SK-N-SH (cell line): ENCODE data around the gene TMEM178A. TPM values are rescaled to one million over a fixed set of nuclear protein-coding genes. Genes with fewer than 3 reads are reported as not detected.

Experiments used
- CTCF ChIA-PET: fragments of 300-600, 350-600 bp; formaldehyde crosslinking; extraction: SDS; loops from one replicate; lab custom pipeline; 2021; lab: Yijun Ruan, JAX
- POLR2A ChIA-PET: fragments of 350-600 bp; sonication (Branson Sonifier 250); formaldehyde crosslinking; extraction: SDS; loops from one replicate; lab custom pipeline; 2020; ENCODE audit warnings: antibody characterized with exemption, inconsistent platforms; lab: Yijun Ruan, JAX
- DNase-seq: peaks from one replicate; pipeline ENCODE4 v3.0.0; 2012
- H2AFZ ChIP-seq: fragments of 200-600 bp; sonication (generic); 2 replicates; pipeline ENCODE4 v1.8.1; 2016; ENCODE audit warnings: antibody characterized with exemption, mild to moderate bottlenecking, low read depth
- H3F3A ChIP-seq: fragments of 200-600 bp; sonication (generic); replicated peaks from 2 replicates; pipeline ENCODE3; 2016; ENCODE audit warnings: antibody characterized with exemption, mild to moderate bottlenecking; ENCODE audit not compliant: insufficient read depth
- H3K27ac ChIP-seq, 2 experiments: fragments of 200-500 bp in 1 of 2; fragments of 200-600 bp in 1 of 2; sonication (Bioruptor generic) in 1 of 2; sonication (generic), shearing (Covaris generic) in 1 of 2; 2 replicates each; pipeline versions ENCODE4 v1.5.1 to v1.6.1; 2014 to 2016; ENCODE audit warnings: low read depth in 2 of 2, inconsistent platforms in 1 of 2, low read length in 1 of 2, mild to moderate bottlenecking in 1 of 2, mixed read lengths in 1 of 2
- H3K27me3 ChIP-seq: fragments of 200-600 bp; sonication (generic), shearing (Covaris generic); 2 replicates; pipeline ENCODE4 v1.6.1; 2016; ENCODE audit warnings: mixed run types; ENCODE audit not compliant: insufficient read depth
- H3K36me3 ChIP-seq, 2 experiments: fragments of 200-500 bp in 1 of 2; fragments of 200-600 bp in 1 of 2; sonication (Bioruptor generic) in 1 of 2; sonication (generic) in 1 of 2; replicated peaks in 1 of 2; 2 replicates each; pipeline versions ENCODE3 to v1.5.1; 2014 to 2016; ENCODE audit warnings: low read length in 1 of 2, mild to moderate bottlenecking in 1 of 2; ENCODE audit not compliant: insufficient read depth in 2 of 2, control insufficient read depth in 1 of 2
- H3K4me1 ChIP-seq, 2 experiments: fragments of 200-500 bp in 1 of 2; fragments of 200-600 bp in 1 of 2; sonication (Bioruptor generic) in 1 of 2; sonication (generic), shearing (Covaris generic) in 1 of 2; 2 replicates each; pipeline versions ENCODE4 v1.5.1 to v1.6.1; 2014 to 2016; ENCODE audit warnings: low read depth in 1 of 2, low read length in 1 of 2, mixed run types in 1 of 2; ENCODE audit not compliant: insufficient read depth in 2 of 2, control insufficient read depth in 1 of 2
- H3K4me2 ChIP-seq: fragments of 200-600 bp; sonication (generic), shearing (Covaris generic); 2 replicates; pipeline ENCODE4 v1.6.1; 2017; ENCODE audit warnings: mixed run types
- H3K4me3 ChIP-seq, 2 experiments: fragments of 200-500 bp in 1 of 2; fragments of 200-600 bp in 1 of 2; sonication (Bioruptor generic) in 1 of 2; sonication (generic), shearing (Covaris generic) in 1 of 2; 2 replicates each; pipeline versions ENCODE4 v1.5.1 to v1.8.1; 2014 to 2016; ENCODE audit warnings: low read depth in 2 of 2, inconsistent platforms in 1 of 2, low read length in 1 of 2, mild to moderate bottlenecking in 1 of 2, mixed read lengths in 1 of 2, moderate library complexity in 1 of 2
- H3K79me2 ChIP-seq: fragments of 200-600 bp; sonication (generic); 2 replicates; pipeline ENCODE4 v1.8.1; 2017; ENCODE audit warnings: mild to moderate bottlenecking; ENCODE audit not compliant: insufficient read depth
- H3K9ac ChIP-seq: fragments of 200-600 bp; sonication (generic); 2 replicates; pipeline ENCODE4 v1.6.1; 2017; ENCODE audit warnings: mixed run types
- H3K9me2 ChIP-seq: fragments of 200-600 bp; sonication (generic); 2 replicates; pipeline ENCODE4 v1.6.1; 2017; ENCODE audit warnings: mixed run types
- H3K9me3 ChIP-seq: fragments of 200-600 bp; sonication (generic); 2 replicates; pipeline ENCODE4 v1.6.1; 2017; ENCODE audit warnings: mixed run types, mild to moderate bottlenecking, moderate library complexity
- H4K20me1 ChIP-seq: fragments of 200-600 bp; sonication (generic); 2 replicates; pipeline ENCODE4 v1.6.1; 2017; ENCODE audit warnings: mild to moderate bottlenecking, mixed run types; ENCODE audit not compliant: insufficient read depth
- CHD2 ChIP-seq: fragments of 150-350 bp; IDR thresholded peaks from 2 replicates; pipeline ENCODE4 v1.6.1; 2018; ENCODE audit warnings: low read length; ENCODE audit not compliant: partially characterized antibody
- ELF1 ChIP-seq: IDR thresholded peaks from 2 replicates; pipeline ENCODE4 v1.4.0; 2012
- EZH2phosphoT487 ChIP-seq: fragments of 200-600 bp; sonication (generic); IDR thresholded peaks from 2 replicates; pipeline ENCODE4 v1.6.1; 2017; ENCODE audit warnings: low read depth, mixed run types, mild to moderate bottlenecking, antibody characterized with exemption, moderate library complexity, borderline replicate concordance
- FOXJ3 ChIP-seq: sonication (generic); formaldehyde crosslinking; IDR thresholded peaks from 2 replicates; pipeline ENCODE4 v1.5.1; 2020; ENCODE audit warnings: mild to moderate bottlenecking, missing genetic modification reagents
- GABPA ChIP-seq: IDR thresholded peaks from 2 replicates; pipeline ENCODE4 v1.4.0; 2012; ENCODE audit warnings: low read depth, mild to moderate bottlenecking
- GATA2 ChIP-seq: sonication (generic); formaldehyde crosslinking; IDR thresholded peaks from 2 replicates; pipeline ENCODE4 v1.5.0; 2020; ENCODE audit warnings: mild to moderate bottlenecking, missing genetic modification reagents
- MEF2A ChIP-seq: IDR thresholded peaks from 2 replicates; pipeline ENCODE4 v1.4.0; 2012; ENCODE audit warnings: low read depth, borderline replicate concordance
- PBX3 ChIP-seq: IDR thresholded peaks from 2 replicates; pipeline ENCODE4; 2012
- RAD21 ChIP-seq: IDR thresholded peaks from 2 replicates; pipeline ENCODE4 v1.6.1; 2012; ENCODE audit warnings: mild to moderate bottlenecking, low read length
- TEAD4 ChIP-seq: IDR thresholded peaks from 2 replicates; pipeline ENCODE4 v1.4.0; 2012; ENCODE audit warnings: mild to moderate bottlenecking, borderline replicate concordance; ENCODE audit not compliant: insufficient read depth
- YY1 ChIP-seq: IDR thresholded peaks from 2 replicates; pipeline ENCODE4 v1.4.0; 2012; ENCODE audit warnings: low read depth, mild to moderate bottlenecking
- WGBS: methylation state at CpG from one replicate; pipeline ENCODE4 v1.1.6; 2017; ENCODE audit warnings: low lambda C conversion rate; 5-methylcytosine and 5-hydroxymethylcytosine counted together
- polyA plus RNA-seq, 3 experiments: library from polyadenylated mRNA; depleted of rRNA; stranded (reverse); fragments of >200 nt; gene quantifications; 2 replicates each; pipeline ENCODE4 v1.2.3, GENCODE V29; 2012
- TF ChIP-seq, protein P1 (sequence below): IDR thresholded peaks from 2 replicates; pipeline ENCODE4 v1.6.1; 2012; ENCODE audit warnings: mild to moderate bottlenecking, low read depth, low read length, moderate library complexity
- TF ChIP-seq, protein P2 (sequence below): fragments of 150-350 bp; IDR thresholded peaks from 2 replicates; pipeline ENCODE4 v1.6.1; 2016; ENCODE audit warnings: mild to moderate bottlenecking, low read depth, low read length

The TMEM178A gene
- polyA plus RNA-seq, 1 of the 3 experiments (the other 2 are of a cell fraction), result 0.84 TPM

DNA sequence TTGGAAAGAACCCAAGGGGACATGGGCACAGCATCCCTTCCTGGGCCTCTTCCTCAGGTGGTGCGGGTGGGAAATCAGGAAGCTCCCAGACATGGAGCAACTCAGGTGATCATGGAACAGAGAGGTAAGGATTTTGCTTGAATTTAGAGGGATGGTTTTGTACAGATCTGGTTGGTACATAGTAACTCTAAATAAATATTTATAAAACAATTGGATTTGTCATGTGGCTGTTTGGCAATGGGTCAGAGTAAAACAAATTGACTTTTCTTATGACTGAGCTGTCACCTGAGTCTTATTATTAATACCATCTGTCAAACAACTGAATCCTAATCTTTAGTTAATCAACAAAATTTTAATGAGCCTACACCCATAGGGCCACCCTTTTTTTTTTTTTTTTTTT is 19.4 kb upstream of the TMEM178A start:
- POLR2A ChIA-PET, result no interaction called here

GRCh38 chr2:39647104-39647765 is 18.5 kb upstream of the TMEM178A start:
- H3K27me3 ChIP-seq, result no peaks in the 10 kb centered on the region
- CTCF ChIA-PET, result interaction anchor here (1.6 kb wide), 1 partner anchor 50 kb away, joined by 5 read pairs; no protein-coding TSS in a partner anchor
- no peaks in the 10 kb centered on the region; a peak in 2 of 4 replicates for H3K4me1 ChIP-seq
- H3K36me3 ChIP-seq, result no peaks in the 10 kb centered on the region
- H3K4me2 ChIP-seq, result no peak overlapping the region
- H2AFZ ChIP-seq, result no peak overlapping the region
- H4K20me1 ChIP-seq, result no peaks in the 10 kb centered on the region
- peaks cover 6% of the 10 kb centered on the region for H3F3A ChIP-seq
- WGBS, result 94% methylated on average over 3 of the region's 3 CpGs
- H3K9me3 ChIP-seq, result no peaks in the 10 kb centered on the region
- POLR2A ChIA-PET, result no interaction called here
- no peak overlapping the region for H3K9ac ChIP-seq
- no peak overlapping the region for H3K4me3 ChIP-seq
- DNase-seq, result no peak
- H3K27ac ChIP-seq, result no peak overlapping the region
- no peaks in the 10 kb centered on the region for H3K79me2 ChIP-seq
- no peak for TF ChIP-seq TEAD4
- TF ChIP-seq PBX3, result no peak
- TF ChIP-seq MEF2A, result no peak
- no peak for TF ChIP-seq CHD2
- no peak for TF ChIP-seq RAD21
- TF ChIP-seq FOXJ3 (CRISPR knock-in tag), result no peak
- no peak for TF ChIP-seq YY1
- TF ChIP-seq, protein P1, sequence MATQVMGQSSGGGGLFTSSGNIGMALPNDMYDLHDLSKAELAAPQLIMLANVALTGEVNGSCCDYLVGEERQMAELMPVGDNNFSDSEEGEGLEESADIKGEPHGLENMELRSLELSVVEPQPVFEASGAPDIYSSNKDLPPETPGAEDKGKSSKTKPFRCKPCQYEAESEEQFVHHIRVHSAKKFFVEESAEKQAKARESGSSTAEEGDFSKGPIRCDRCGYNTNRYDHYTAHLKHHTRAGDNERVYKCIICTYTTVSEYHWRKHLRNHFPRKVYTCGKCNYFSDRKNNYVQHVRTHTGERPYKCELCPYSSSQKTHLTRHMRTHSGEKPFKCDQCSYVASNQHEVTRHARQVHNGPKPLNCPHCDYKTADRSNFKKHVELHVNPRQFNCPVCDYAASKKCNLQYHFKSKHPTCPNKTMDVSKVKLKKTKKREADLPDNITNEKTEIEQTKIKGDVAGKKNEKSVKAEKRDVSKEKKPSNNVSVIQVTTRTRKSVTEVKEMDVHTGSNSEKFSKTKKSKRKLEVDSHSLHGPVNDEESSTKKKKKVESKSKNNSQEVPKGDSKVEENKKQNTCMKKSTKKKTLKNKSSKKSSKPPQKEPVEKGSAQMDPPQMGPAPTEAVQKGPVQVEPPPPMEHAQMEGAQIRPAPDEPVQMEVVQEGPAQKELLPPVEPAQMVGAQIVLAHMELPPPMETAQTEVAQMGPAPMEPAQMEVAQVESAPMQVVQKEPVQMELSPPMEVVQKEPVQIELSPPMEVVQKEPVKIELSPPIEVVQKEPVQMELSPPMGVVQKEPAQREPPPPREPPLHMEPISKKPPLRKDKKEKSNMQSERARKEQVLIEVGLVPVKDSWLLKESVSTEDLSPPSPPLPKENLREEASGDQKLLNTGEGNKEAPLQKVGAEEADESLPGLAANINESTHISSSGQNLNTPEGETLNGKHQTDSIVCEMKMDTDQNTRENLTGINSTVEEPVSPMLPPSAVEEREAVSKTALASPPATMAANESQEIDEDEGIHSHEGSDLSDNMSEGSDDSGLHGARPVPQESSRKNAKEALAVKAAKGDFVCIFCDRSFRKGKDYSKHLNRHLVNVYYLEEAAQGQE, result no peak
- TF ChIP-seq ELF1, result no peak
- no peaks in the 10 kb centered on the region for H3K9me2 ChIP-seq

More for the DNA sequence above, 19.4 kb upstream of the TMEM178A start:
- TF ChIP-seq, protein P2, sequence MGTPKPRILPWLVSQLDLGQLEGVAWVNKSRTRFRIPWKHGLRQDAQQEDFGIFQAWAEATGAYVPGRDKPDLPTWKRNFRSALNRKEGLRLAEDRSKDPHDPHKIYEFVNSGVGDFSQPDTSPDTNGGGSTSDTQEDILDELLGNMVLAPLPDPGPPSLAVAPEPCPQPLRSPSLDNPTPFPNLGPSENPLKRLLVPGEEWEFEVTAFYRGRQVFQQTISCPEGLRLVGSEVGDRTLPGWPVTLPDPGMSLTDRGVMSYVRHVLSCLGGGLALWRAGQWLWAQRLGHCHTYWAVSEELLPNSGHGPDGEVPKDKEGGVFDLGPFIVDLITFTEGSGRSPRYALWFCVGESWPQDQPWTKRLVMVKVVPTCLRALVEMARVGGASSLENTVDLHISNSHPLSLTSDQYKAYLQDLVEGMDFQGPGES, result no peak
- TF ChIP-seq GATA2 (no peak), GABPA (no peak), EZH2phosphoT487 (no peak), PBX3 (no peak), CHD2 (no peak)
- Histone ChIP-seq H3K27ac (no peak overlapping the region), H3K4me2 (no peak overlapping the region), H4K20me1 (no peaks in the 10 kb centered on the region), H3K36me3 (no peaks in the 10 kb centered on the region), H3K9me3 (no peaks in the 10 kb centered on the region), H3K4me1 (no peaks in the 10 kb centered on the region; a peak in 2 of 4 replicates), H3K4me3 (no peak overlapping the region), H3K9me2 (no peaks in the 10 kb centered on the region), H3K9ac (no peak overlapping the region), H2AFZ (no peak overlapping the region), H3K27me3 (no peaks in the 10 kb centered on the region), H3F3A (peaks cover 6% of the 10 kb centered on the region), H3K79me2 (no peaks in the 10 kb centered on the region)
- CTCF ChIA-PET, result no interaction called here
- 100% methylated on average over 1 of the region's 1 CpG for WGBS
- no peak for DNase-seq
